Neural cell (in vitro differentiated cells): ENCODE results near the gene RELN. TPM values are rescaled to one million over a fixed set of nuclear protein-coding genes. Genes with fewer than 3 reads are reported as not detected.

Experiments
- H2AFZ ChIP-seq: fragments of 200-600, 300-800 bp; sonication (generic), shearing (Covaris generic); 2 replicates; pipeline ENCODE4 v1.6.0; 2014; ENCODE audit warnings: low read depth, mild to moderate bottlenecking, antibody characterized with exemption, low read length, moderate library complexity
- H3F3A ChIP-seq: fragments of 200-600 bp; shearing (Covaris generic); 2 replicates; pipeline ENCODE4 v1.6.1; 2016; ENCODE audit warnings: mild to moderate bottlenecking, moderate library complexity, mixed read lengths, antibody characterized with exemption, low read length; ENCODE audit not compliant: insufficient read depth, poor library complexity, severe bottlenecking
- H3K27ac ChIP-seq: fragments of 200-600, 300-800 bp; sonication (generic), shearing (Covaris generic); 2 replicates; pipeline ENCODE4 v1.5.1; 2014; ENCODE audit warnings: mild to moderate bottlenecking, low read length, moderate library complexity
- H3K27me3 ChIP-seq: fragments of 300-800, 200-600 bp; sonication (generic), shearing (Covaris generic); 2 replicates; pipeline ENCODE4 v1.6.0; 2014; ENCODE audit warnings: mild to moderate bottlenecking, low read depth, low read length, moderate library complexity; ENCODE audit not compliant: insufficient read depth
- H3K36me3 ChIP-seq: fragments of 300-800, 200-600 bp; sonication (generic), shearing (Covaris generic); 2 replicates; pipeline ENCODE4 v1.5.1; 2014; ENCODE audit warnings: mild to moderate bottlenecking, antibody characterized with exemption, low read length, moderate library complexity; ENCODE audit not compliant: insufficient read depth
- H3K4me2 ChIP-seq: fragments of 300-800, 200-600 bp; sonication (generic), shearing (Covaris generic); 2 replicates; pipeline ENCODE4 v1.6.0; 2014; ENCODE audit warnings: mild to moderate bottlenecking, low read length
- H3K4me3 ChIP-seq: fragments of 300-800, 200-600 bp; sonication (generic), shearing (Covaris generic); 2 replicates; pipeline ENCODE4 v1.5.1; 2014; ENCODE audit warnings: mild to moderate bottlenecking, low read length, moderate library complexity
- H3K79me2 ChIP-seq: fragments of 200-600 bp; shearing (Covaris generic); replicated peaks from 2 replicates; pipeline ENCODE4 v1.6.0; 2014; ENCODE audit warnings: mild to moderate bottlenecking, low read length, moderate library complexity; ENCODE audit not compliant: insufficient read depth
- H3K9ac ChIP-seq: fragments of 300-800, 200-600 bp; sonication (generic), shearing (Covaris generic); 2 replicates; pipeline ENCODE4 v1.6.1; 2016; ENCODE audit warnings: mild to moderate bottlenecking, low read length, mixed read lengths
- H3K9me2 ChIP-seq: fragments of 200-600 bp; shearing (Covaris generic); 2 replicates; pipeline ENCODE4 v1.6.1; 2016; ENCODE audit warnings: mild to moderate bottlenecking, low read length, mixed read lengths; ENCODE audit not compliant: insufficient read depth
- H3K9me3 ChIP-seq: fragments of 200-600, 300-800 bp; sonication (generic), shearing (Covaris generic); 2 replicates; pipeline ENCODE4 v1.6.1; 2016; ENCODE audit warnings: mild to moderate bottlenecking, mixed run types, low read length, moderate library complexity, mixed read lengths
- H4K20me1 ChIP-seq: fragments of 200-600 bp; shearing (Covaris generic); 2 replicates; pipeline ENCODE4 v1.6.1; 2016; ENCODE audit warnings: mild to moderate bottlenecking, mixed run types; ENCODE audit not compliant: insufficient read depth
- EP300 ChIP-seq: fragments of 450-650 bp; conservative IDR thresholded peaks from 2 replicates; pipeline ENCODE4 v1.6.1; 2014; ENCODE audit warnings: antibody characterized with exemption, mild to moderate bottlenecking, moderate library complexity; ENCODE audit not compliant: poor library complexity, severe bottlenecking
- EZH2 ChIP-seq: fragments of 200-600, 300-800 bp; shearing (Covaris generic), sonication (generic); IDR thresholded peaks from 2 replicates; pipeline ENCODE4 v1.6.1; 2014; ENCODE audit warnings: antibody characterized with exemption, low read length, borderline replicate concordance, mild to moderate bottlenecking; ENCODE audit not compliant: insufficient read depth, poor library complexity, severe bottlenecking
- MXI1 ChIP-seq: fragments of 450-650 bp; conservative IDR thresholded peaks from 2 replicates; pipeline ENCODE4 v1.6.1; 2014; ENCODE audit warnings: antibody characterized with exemption, mild to moderate bottlenecking; ENCODE audit not compliant: poor library complexity, severe bottlenecking
- POLR2AphosphoS5 ChIP-seq: IDR thresholded peaks from 2 replicates; pipeline ENCODE4 v1.6.1; 2012
- RAD21 ChIP-seq: fragments of 450-650 bp; conservative IDR thresholded peaks from 2 replicates; pipeline ENCODE4 v1.6.1; 2014; ENCODE audit warnings: antibody characterized with exemption, mild to moderate bottlenecking, moderate library complexity
- SMC3 ChIP-seq: fragments of 450-650 bp; conservative IDR thresholded peaks from 2 replicates; pipeline ENCODE4 v1.6.1; 2014; ENCODE audit warnings: antibody characterized with exemption, mild to moderate bottlenecking, moderate library complexity; ENCODE audit not compliant: poor library complexity
- TAF1 ChIP-seq: IDR thresholded peaks from 2 replicates; pipeline ENCODE4 v1.6.1; 2012; ENCODE audit warnings: low read depth
- polyA plus RNA-seq: library from polyadenylated mRNA; depleted of rRNA; stranded (reverse); fragments of >200 nt; gene quantifications from 2 replicates; pipeline ENCODE4 v1.2.3, GENCODE V29; 2014
- TF ChIP-seq, protein P1 (sequence below): fragments of 450-650 bp; IDR thresholded peaks from 2 replicates; pipeline ENCODE4 v1.5.1; 2014; ENCODE audit warnings: antibody characterized with exemption, mild to moderate bottlenecking, moderate library complexity; ENCODE audit not compliant: poor library complexity, severe bottlenecking
- TF ChIP-seq, protein P2 (sequence below): IDR thresholded peaks from 2 replicates; pipeline ENCODE4 v1.6.1; 2012; ENCODE audit warnings: borderline replicate concordance

Gene RELN
- polyA plus RNA-seq, 1 donor from 2014 or later: 178 TPM

DNA sequence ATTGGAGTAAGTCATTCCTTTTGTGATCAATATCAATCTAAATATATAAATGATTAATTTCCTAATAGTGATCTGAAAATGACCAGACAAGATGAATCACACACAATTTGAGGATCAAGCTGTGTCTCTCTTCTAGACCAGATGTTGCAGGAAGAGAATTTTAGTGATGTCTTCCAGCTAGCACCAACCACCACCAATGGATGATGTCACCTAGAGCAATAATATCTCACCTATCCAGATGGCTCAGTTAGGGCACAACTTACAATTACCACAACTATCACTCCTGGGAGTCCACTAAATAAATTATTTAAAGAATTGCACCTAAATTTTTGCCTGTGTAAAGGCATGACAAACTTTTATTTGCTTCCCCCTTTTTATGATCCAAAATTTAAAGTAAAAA is 25.2 kb downstream of the RELN start:
- no peak for TF ChIP-seq TAF1
- no peak for TF ChIP-seq EP300
- TF ChIP-seq EZH2: no peak
- TF ChIP-seq RAD21: no peak
- TF ChIP-seq POLR2AphosphoS5: no peak
- TF ChIP-seq, protein P1, sequence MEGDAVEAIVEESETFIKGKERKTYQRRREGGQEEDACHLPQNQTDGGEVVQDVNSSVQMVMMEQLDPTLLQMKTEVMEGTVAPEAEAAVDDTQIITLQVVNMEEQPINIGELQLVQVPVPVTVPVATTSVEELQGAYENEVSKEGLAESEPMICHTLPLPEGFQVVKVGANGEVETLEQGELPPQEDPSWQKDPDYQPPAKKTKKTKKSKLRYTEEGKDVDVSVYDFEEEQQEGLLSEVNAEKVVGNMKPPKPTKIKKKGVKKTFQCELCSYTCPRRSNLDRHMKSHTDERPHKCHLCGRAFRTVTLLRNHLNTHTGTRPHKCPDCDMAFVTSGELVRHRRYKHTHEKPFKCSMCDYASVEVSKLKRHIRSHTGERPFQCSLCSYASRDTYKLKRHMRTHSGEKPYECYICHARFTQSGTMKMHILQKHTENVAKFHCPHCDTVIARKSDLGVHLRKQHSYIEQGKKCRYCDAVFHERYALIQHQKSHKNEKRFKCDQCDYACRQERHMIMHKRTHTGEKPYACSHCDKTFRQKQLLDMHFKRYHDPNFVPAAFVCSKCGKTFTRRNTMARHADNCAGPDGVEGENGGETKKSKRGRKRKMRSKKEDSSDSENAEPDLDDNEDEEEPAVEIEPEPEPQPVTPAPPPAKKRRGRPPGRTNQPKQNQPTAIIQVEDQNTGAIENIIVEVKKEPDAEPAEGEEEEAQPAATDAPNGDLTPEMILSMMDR: no peak
- TF ChIP-seq SMC3: no peak
- TF ChIP-seq, protein P2, sequence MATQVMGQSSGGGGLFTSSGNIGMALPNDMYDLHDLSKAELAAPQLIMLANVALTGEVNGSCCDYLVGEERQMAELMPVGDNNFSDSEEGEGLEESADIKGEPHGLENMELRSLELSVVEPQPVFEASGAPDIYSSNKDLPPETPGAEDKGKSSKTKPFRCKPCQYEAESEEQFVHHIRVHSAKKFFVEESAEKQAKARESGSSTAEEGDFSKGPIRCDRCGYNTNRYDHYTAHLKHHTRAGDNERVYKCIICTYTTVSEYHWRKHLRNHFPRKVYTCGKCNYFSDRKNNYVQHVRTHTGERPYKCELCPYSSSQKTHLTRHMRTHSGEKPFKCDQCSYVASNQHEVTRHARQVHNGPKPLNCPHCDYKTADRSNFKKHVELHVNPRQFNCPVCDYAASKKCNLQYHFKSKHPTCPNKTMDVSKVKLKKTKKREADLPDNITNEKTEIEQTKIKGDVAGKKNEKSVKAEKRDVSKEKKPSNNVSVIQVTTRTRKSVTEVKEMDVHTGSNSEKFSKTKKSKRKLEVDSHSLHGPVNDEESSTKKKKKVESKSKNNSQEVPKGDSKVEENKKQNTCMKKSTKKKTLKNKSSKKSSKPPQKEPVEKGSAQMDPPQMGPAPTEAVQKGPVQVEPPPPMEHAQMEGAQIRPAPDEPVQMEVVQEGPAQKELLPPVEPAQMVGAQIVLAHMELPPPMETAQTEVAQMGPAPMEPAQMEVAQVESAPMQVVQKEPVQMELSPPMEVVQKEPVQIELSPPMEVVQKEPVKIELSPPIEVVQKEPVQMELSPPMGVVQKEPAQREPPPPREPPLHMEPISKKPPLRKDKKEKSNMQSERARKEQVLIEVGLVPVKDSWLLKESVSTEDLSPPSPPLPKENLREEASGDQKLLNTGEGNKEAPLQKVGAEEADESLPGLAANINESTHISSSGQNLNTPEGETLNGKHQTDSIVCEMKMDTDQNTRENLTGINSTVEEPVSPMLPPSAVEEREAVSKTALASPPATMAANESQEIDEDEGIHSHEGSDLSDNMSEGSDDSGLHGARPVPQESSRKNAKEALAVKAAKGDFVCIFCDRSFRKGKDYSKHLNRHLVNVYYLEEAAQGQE: no peak

DNA sequence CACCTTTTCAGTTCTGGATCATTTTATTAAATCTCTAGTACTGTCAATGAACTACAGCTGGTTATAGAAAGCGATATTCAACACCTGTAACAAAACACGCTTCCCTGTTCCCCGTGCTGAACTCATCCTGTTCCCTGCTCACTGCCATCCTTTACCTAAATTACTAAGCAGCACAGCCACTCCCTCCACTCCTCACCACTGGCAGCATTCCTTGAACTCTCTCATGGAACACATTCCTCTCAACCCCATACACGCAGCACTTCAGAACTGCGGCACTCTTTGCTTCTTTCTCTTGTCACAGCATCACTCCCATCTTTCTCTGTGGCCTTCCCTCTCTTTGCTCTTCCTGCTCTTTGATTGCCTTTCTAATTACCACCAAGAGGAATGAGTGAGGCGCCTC is 27.4 kb downstream of the RELN start:
- Histone ChIP-seq H3K9ac (no peak overlapping the region), H3K9me3 (no peaks in the 10 kb centered on the region), H3K9me2 (no peaks in the 10 kb centered on the region), H3F3A (peaks cover 2% of the 10 kb centered on the region), H3K27ac (no peak overlapping the region), H4K20me1 (no peaks in the 10 kb centered on the region), H2AFZ (no peak overlapping the region), H3K4me3 (no peak overlapping the region), H3K79me2 (no peaks in the 10 kb centered on the region), H3K27me3 (no peaks in the 10 kb centered on the region), H3K4me2 (no peak overlapping the region), H3K36me3 (no peaks in the 10 kb centered on the region)
- TF ChIP-seq SMC3: no peak
- no peak for TF ChIP-seq POLR2AphosphoS5
- TF ChIP-seq EZH2: no peak
- TF ChIP-seq EP300: no peak
- TF ChIP-seq, protein P1: no peak
- no peak for TF ChIP-seq TAF1
- TF ChIP-seq RAD21: no peak
- TF ChIP-seq, protein P2: no peak
- TF ChIP-seq MXI1: no peak

More for the DNA sequence above, 25.2 kb downstream of the RELN start:
- Histone ChIP-seq H3K9me3 (no peaks in the 10 kb centered on the region), H2AFZ (no peak overlapping the region), H3K27me3 (no peaks in the 10 kb centered on the region), H3K9me2 (no peaks in the 10 kb centered on the region), H3K27ac (no peak overlapping the region), H3K9ac (no peak overlapping the region), H3K36me3 (no peaks in the 10 kb centered on the region), H3F3A (peaks cover 4% of the 10 kb centered on the region), H3K4me2 (no peak overlapping the region), H3K79me2 (no peaks in the 10 kb centered on the region), H3K4me3 (no peak overlapping the region), H4K20me1 (no peaks in the 10 kb centered on the region)
